ENCODE measurements around the gene PACRG. TPM values are rescaled to one million over a fixed set of nuclear protein-coding genes. Genes with fewer than 3 reads are reported as not detected.

Gene PACRG
- total RNA-seq, 1 donor from 2014 or later, result 9.7 TPM

DNA sequence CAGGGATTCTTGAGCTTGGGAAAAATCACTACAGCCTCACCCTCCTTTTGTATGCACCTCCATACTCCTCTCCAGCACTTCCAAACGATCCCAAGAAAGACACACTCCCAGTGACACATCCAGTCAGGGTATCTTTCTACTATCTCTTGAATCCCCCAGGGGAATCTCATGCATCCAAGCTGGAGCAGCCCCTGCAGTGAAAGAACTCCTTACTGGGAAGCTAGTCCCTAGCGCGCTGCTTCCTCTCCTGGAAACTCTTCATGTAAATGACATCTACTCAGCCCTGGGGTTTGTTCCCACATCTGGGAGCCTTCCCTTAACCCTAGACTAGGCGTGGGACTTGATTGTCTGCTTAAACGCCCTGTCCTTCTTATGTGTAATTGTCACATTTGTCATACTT is 357.7 kb downstream of the PACRG start:
- no peak for DNase-seq (ENCODE audit: low spot score)

DNA sequence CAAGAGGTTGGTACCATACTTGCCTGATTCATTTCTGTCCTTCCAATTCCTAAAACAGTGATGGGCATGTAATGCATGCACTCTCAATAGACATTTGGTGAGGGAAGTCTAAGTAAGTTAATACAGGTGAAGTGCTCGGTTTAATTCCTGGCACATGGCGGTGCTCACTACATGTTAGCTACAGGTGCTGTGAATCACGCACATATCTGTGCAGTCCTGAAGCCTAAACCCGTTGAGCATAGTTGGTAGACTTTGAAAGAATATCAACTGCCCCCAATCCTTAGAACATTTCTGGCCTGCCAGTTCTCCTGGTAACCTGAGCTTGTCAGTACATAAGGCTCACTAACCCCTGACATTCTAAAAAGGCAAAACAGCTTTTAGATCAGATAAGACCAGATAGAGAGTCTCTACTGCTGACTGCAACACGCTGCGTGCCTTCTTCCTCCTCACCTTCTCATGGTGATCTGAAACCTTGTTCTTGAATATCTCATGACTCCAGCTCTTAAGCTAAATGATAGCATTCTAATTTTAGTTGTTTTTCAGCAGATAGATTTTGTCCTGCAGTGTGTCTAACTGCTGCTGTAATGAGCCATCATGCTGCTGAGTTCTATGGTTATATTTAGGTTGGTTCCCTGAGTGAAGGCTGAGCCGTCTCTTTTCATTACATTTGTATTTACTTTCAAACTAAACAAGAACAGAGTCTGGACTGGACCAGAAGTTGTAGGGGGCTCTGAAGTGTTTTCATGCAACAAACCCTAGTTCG is 358.3 kb downstream of the PACRG start:
- DNase-seq (ENCODE audit: low spot score), result no peak

DNA sequence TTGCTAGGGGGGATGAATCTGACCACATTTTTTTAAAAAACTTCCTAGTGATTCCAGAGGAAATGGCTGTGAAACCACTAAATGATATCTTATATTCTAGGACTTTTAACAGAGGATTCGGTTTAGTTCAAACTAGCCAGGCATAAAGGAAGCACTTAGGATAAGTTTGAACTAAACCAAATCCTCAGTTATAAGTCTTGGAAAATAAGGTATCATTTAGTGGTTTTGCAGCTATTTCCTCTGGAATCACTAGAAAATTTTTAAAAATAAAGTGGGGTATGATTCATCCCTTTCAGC is 358.8 kb downstream of the PACRG start:
- no peak for DNase-seq (ENCODE audit: low spot score)

- no peak for DNase-seq (ENCODE audit: low spot score)
Observed at GRCh38 chr6:163087981-163088380, 360.2 kb downstream of the PACRG start.

GRCh38 chr6:163092876-163093275 is 365.1 kb downstream of the PACRG start:
- no peak for DNase-seq (ENCODE audit: low spot score)

DNA sequence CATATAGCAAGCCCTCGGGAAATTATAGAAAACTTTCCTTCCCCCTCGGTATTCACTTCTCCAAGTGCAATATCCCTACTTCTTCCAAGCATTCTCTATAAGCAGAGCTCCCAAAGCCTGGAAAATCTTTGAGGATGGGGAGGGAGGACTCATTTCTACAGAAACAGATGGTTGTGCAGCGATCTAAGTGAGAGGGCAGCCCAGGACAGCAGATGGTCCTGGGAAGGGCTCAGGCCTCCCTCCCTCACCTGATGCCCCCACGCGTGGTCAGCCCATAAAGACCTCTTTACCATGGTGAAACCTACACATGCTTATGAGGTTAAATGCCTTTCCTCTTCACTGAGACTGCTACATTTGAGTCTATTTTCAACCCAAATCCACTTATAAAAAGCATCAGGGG is 367.1 kb downstream of the PACRG start:
- DNase-seq (ENCODE audit: low spot score), result no peak

- no peak for DNase-seq (ENCODE audit: low spot score)
Observed at GRCh38 chr6:163095401-163095800, 367.6 kb downstream of the PACRG start.

GRCh38 chr6:163098827-163099479 is 371.2 kb downstream of the PACRG start:
- DNase-seq (ENCODE audit: low spot score), result no peak

DNA sequence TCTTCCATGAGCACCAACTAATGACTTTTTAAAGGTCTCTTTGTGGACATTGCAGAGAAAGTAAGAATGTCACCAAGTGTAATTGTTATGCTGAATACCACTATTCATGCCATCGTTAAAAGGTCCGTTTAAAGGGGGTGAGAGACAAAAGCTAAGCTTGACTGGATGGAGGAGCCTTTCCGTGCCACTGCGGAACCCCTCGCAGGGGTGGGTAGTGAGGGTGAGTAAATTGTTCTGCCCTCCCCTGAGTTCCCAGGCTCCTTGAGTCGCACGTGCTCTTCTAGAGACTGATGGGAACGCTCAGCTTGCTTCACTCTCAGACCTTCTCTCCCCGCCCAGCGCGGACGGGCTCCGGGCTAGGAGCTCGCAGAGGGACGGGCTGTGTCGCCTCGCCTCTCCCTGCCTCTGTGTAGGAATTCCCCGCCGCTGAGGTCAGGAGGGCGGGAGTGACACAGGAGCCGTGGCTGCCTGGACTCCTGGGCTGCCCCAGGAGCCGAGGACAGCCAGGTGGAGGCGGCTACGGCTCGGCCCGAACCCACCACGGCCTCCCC is 371.9 kb downstream of the PACRG start:
- DNase-seq (ENCODE audit: low spot score), result no peak

GRCh38 chr6:163100259-163100658 is 372.5 kb downstream of the PACRG start:
- no peak for DNase-seq (ENCODE audit: low spot score)

GRCh38 chr6:163113358-163113962 is 385.7 kb downstream of the PACRG start:
- DNase-seq (ENCODE audit: low spot score), result no peak

GRCh38 chr6:163118941-163119340 is 391.2 kb downstream of the PACRG start:
- DNase-seq (ENCODE audit: low spot score), result no peak

- DNase-seq (ENCODE audit: low spot score), result no peak
Observed at GRCh38 chr6:163120223-163120622, 392.4 kb downstream of the PACRG start.

DNA sequence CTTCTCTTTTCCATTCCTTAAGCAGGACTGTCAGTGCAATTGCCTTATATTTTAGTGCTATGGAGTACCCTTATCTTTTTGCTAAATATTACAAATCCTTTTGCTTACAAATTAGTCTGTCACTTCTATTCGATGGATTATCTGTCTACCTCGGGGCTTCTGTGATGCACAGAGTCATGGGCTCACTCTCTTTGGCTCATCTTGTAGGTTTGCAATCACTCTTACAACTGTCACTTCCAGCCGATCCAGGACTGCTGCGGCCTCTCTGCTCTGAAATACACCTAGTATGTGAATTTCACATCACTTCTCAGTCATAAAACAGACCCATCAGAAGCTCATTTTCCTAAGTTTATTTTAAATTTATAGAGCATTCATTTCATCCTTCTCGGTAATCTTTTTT is 393.5 kb downstream of the PACRG start:
- no peak for DNase-seq (ENCODE audit: low spot score)

- no peak for DNase-seq (ENCODE audit: low spot score)
Observed at GRCh38 chr6:163122365-163122764, 394.6 kb downstream of the PACRG start.

DNA sequence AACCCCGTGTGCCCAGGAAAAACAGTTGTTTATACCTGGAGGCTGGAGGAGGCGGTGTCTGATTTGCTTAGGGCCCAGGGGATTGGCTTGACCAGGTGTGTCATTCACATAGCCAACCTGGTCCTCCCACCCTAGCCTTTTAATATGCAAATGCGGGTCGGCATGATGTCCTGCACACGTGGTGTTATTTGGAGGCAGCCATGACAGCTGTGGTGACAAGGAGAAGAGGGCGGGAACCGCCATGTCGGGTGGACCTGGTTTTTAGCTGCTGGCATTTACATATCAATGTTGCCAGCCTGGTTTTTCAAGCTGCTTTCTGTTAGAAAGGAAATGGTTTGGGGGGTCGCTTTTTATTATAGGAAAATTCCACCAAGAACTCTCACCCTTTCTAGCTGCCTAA is 395.3 kb downstream of the PACRG start:
- no peak for DNase-seq (ENCODE audit: low spot score)

GRCh38 chr6:163126741-163127140 is 399.0 kb downstream of the PACRG start:
- DNase-seq (ENCODE audit: low spot score), result no peak

DNA sequence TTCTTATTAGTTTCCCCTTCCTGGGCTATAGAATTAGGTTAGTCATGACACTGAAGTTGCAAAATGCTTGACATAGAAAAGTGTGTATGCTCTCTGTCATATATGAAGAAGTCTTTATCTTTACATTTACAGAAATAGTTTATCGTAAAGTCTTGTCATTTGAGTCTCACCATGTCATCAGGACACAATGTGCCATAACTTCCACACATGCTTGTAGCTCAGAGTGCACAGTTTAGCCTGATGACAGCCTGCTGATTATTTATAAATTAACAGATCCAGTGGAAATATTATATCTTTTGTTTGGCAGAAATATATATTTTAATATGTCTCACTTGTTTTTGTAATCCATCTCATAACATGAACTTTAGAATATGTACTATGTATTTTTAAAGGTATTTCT is 399.8 kb downstream of the PACRG start:
- DNase-seq (ENCODE audit: low spot score), result no peak

DNA sequence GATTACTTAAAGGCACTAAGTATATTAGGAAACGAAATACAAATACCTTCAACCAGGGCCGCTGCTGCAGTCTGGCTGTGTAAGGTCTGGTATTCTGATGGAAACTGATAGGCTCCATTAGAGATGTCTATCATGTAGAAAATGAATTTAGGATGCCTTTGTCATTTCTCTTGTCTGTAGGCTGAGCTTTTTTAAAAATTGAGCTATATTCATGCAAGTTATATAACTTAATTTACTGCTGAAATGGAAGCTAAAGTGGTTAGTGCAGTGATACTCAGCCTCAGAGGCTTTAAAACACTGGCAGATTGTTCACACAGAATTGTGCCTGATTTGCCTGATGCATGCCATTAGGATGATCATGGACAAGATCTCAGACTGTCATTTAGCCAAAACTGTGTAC is 400.6 kb downstream of the PACRG start:
- no peak for DNase-seq (ENCODE audit: low spot score)

DNA sequence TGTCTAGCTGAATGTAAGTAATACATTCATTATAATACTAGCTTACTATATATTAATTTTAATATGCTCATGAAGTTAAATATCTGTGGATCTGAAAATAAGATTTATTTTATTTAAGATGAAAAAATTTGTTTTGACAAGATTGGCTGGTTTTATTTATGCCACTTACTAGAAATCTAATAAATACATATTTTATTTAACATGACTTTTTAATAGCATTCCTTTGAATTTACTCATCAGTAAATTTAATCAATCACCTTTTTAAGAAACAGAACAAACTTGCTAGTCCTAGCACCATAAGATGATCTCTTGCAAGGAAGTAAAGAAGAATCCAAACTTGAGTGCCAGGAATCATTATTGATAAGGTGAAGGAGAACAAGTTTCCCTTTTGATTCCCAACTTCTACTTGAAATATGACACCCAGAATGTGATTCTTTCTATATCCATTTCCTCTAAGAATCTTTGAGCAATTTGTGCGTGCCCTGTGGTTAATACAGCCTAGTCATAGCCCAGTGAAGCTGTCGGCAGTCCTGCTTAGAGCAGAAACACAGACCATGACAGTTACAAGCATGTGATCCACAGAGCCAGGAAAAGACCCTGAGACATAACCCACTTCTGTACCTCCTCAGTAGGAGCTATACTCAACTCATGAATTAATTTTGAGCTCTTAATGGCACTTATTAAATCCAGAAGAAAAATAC is 404.4 kb downstream of the PACRG start:
- DNase-seq (ENCODE audit: low spot score), result no peak

DNA sequence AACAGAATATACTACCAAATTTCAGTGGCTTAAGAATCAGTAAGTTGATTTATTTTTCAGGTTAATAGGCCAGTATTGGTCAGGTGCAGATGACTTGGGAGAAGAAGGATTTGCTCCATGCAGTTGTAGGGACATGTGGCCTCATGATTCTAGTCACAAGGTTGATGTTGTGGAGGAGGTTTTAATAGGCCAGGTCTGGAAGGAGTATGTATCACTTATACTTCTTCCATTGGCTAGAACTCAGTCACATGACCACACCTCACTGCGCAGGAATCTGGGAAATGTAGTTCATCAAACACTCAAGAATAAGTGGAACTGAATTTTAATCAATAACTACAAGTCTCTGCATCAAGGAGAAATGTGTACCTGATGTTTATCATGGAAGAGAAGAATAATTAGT is 405.2 kb downstream of the PACRG start:
- DNase-seq (ENCODE audit: low spot score), result no peak

GRCh38 chr6:163133691-163134090 is 405.9 kb downstream of the PACRG start:
- DNase-seq (ENCODE audit: low spot score), result no peak
